ENCODE measurements around the gene KCNA10.

KCNA10 gene

DNA sequence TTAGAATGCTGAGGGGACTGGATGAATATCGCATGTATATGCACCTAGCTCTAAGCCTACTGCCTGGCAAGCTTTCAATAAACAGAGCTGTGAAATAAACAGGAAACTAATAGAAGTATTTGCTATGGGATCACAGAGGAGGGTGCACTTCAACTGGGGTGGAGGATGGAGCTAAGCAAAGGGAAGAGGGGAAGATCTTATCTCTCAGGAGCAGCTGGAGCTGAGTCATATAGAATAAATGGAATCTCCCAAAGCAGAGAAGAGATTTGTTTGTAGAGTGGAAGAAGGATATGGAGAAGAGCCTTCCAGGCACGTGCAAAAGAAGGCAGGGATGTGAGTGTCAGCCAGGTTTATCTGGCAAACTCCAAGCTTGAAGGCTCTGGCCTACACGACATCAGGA lies 17.0 kb upstream of the KCNA10 start:
- no peaks in the 10 kb centered on the region for H3K79me2 ChIP-seq (ENCODE audit: control insufficient read depth, insufficient read depth, low read length, unreplicated experiment)
- H3K4me1 ChIP-seq (ENCODE audit: control insufficient read depth, insufficient read depth, low read length, unreplicated experiment), result no peaks in the 10 kb centered on the region
- peaks cover 98% of the 10 kb centered on the region for H3K27me3 ChIP-seq (ENCODE audit: insufficient read depth, low read length)

DNA sequence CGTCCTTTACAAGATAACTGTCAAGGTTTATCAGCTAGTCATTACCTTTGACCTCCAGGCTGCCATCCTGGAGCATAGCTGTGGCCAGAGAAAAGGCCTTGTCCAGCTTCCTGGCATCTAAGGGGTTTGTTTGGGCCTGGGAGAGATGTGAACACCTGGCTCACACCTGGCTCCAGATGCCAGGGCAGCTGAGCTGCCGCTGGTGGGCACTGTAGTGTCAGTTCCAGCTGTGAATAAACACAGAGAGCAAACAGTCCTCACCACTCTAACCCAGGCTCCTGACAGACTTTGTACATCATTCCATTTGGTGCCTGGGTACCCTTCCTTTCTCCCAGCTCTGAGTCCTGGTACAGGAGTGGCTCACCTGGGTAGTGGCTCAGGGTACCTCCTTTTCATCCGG lies 14.3 kb upstream of the KCNA10 start:
- Histone ChIP-seq H3K27me3 (ENCODE audit: insufficient read depth, low read length) (peaks cover 100% of the 10 kb centered on the region), H3K36me3 (ENCODE audit: insufficient read depth, low read length) (no peaks in the 10 kb centered on the region), H2AFZ (ENCODE audit: low read length, unreplicated experiment) (no peak overlapping the region), H3K27ac (ENCODE audit: low read depth, low read length) (no peak overlapping the region), H3K79me2 (ENCODE audit: control insufficient read depth, insufficient read depth, low read length, unreplicated experiment) (no peaks in the 10 kb centered on the region), H3K4me1 (ENCODE audit: control insufficient read depth, insufficient read depth, low read length, unreplicated experiment) (no peaks in the 10 kb centered on the region), H3K4me3 (ENCODE audit: low read depth, low read length) (no peak overlapping the region)

More for the DNA sequence above, 17.0 kb upstream of the KCNA10 start:
- H3K27ac ChIP-seq (ENCODE audit: low read depth, low read length), result no peak overlapping the region
- H2AFZ ChIP-seq (ENCODE audit: low read length, unreplicated experiment), result no peak overlapping the region
- no peaks in the 10 kb centered on the region for H3K36me3 ChIP-seq (ENCODE audit: insufficient read depth, low read length)
- no peak overlapping the region for H3K4me3 ChIP-seq (ENCODE audit: low read depth, low read length)

DNA sequence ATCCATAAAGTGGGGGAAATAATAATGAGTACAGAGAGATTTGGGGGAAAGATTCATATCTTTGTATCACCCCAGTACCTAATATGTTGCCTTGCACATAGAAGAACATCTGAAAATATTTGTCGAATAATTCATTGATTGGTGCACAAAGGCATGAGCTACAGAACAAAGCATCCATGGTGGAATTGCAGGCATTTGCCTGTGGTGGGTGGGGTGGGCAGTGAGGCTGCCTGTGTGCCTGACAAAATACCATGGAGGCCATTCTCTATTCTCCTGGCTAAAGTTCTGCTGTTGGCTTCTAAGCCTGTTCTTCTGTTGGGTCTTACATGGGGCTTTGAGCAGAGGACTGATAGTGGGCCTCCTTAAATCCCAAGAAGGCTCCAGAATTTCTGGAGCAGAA lies 10.0 kb upstream of the KCNA10 start:
- Histone ChIP-seq H3K4me3 (ENCODE audit: low read depth, low read length) (no peak overlapping the region), H3K27ac (ENCODE audit: low read depth, low read length) (no peak overlapping the region), H3K27me3 (ENCODE audit: insufficient read depth, low read length) (peaks cover 94% of the 10 kb centered on the region), H3K4me1 (ENCODE audit: control insufficient read depth, insufficient read depth, low read length, unreplicated experiment) (peaks cover 5% of the 10 kb centered on the region), H3K36me3 (ENCODE audit: insufficient read depth, low read length) (no peaks in the 10 kb centered on the region), H2AFZ (ENCODE audit: low read length, unreplicated experiment) (no peak overlapping the region), H3K79me2 (ENCODE audit: control insufficient read depth, insufficient read depth, low read length, unreplicated experiment) (no peaks in the 10 kb centered on the region)

DNA sequence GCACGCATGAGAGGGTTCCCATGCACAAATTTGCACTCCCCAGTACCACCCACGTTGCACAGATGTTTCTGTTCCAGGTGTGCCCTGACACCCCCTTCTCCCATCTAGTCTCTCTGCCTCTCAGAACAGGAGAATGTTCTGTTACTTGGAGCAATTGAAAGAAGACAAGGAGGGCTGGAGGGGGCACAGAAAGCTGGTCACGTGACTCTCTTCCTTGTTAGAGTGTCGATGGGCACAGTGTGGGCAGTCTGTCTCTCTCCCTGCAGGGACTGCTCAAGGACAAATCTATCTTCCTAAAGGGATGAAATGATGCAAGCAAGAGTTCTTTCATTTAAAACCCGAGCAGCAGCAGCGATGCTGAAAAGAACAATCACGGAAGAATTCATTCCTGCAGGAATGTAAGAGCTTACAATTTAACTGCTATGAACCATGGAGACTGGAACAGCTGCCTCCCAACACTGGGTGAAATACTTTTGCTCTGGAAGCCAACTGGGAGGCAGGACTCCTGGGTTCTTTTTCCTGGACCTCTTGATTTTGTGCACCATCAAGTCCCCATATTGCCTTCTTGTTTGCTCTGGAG lies 7.3 kb upstream of the KCNA10 start:
- Histone ChIP-seq H3K27ac (ENCODE audit: low read depth, low read length) (no peak overlapping the region), H2AFZ (ENCODE audit: low read length, unreplicated experiment) (no peak overlapping the region), H3K27me3 (ENCODE audit: insufficient read depth, low read length) (peaks cover 88% of the 10 kb centered on the region)

DNA sequence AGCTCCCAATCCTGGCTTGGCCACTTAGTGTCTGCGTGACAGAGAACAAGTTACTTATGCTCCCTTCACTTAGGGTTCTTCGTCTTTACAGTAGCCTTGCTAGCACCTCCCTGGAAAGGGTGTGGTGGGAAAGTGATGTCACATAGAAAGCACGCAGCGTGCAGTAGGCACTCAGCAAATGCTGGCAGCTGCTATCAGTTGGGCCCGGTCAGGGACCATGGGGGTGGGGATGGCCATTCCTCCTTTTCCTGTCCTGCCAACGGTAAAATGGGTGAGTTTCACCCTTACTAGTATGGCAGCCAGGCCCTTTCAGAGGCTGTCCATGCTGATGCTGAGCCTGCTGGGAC lies 6.2 kb upstream of the KCNA10 start:
- Histone ChIP-seq H3K79me2 (ENCODE audit: control insufficient read depth, insufficient read depth, low read length, unreplicated experiment) (no peaks in the 10 kb centered on the region), H3K4me3 (ENCODE audit: low read depth, low read length) (no peak overlapping the region), H3K27ac (ENCODE audit: low read depth, low read length) (no peak overlapping the region), H3K27me3 (ENCODE audit: insufficient read depth, low read length) (peaks cover 88% of the 10 kb centered on the region), H3K4me1 (ENCODE audit: control insufficient read depth, insufficient read depth, low read length, unreplicated experiment) (peaks cover 5% of the 10 kb centered on the region), H3K36me3 (ENCODE audit: insufficient read depth, low read length) (no peaks in the 10 kb centered on the region), H2AFZ (ENCODE audit: low read length, unreplicated experiment) (no peak overlapping the region)

More for the DNA sequence above, 7.3 kb upstream of the KCNA10 start:
- no peak overlapping the region for H3K4me3 ChIP-seq (ENCODE audit: low read depth, low read length)
- no peaks in the 10 kb centered on the region for H3K79me2 ChIP-seq (ENCODE audit: control insufficient read depth, insufficient read depth, low read length, unreplicated experiment)
- no peaks in the 10 kb centered on the region for H3K36me3 ChIP-seq (ENCODE audit: insufficient read depth, low read length)
- H3K4me1 ChIP-seq (ENCODE audit: control insufficient read depth, insufficient read depth, low read length, unreplicated experiment), result peaks cover 5% of the 10 kb centered on the region

DNA sequence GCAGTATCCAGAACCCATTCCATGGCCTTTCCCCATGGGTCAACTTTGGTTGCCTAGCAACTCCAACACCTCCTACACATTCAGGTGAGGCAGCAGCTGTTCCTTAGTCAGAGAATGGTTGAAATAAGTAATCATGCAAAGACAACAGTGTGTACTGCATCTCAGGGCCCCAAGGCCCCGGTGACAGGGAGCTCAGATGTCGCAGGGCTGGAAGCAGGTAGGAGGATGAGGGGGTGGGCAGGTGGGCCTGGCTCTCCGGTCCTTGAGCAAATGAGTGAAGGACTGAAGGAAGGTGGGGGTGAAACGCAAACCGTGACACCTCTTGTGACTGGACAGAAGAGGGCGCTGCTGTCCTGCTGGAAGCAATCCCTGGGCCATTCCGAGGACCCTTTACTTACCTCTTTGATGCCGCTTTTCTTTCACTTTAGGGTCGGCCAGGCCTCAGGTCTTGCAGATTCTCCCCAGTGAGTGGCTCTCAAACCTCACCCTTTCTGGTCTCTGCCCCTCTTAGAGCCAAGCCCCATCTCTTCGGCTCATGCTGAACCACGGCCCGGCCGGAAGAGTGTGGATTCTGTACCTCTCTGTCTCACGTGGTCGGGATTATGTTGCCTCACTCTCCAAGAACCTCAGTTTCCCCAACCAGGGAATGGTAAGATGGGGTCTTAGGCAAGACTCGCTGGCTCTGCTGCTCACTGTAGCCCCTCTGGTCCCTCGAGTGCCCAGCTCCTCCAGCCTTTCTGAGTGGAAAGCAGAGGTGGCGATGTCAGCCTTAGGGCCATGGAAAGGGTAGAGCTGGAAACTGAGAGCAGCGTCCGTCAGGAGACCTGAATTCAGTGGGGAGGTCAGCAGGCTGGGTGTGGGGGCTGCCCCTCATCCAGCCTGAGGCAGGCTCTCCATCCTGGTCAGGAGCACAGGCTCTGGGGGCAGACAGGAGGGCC lies 5.6 kb upstream of the KCNA10 start:
- no peaks in the 10 kb centered on the region for H3K79me2 ChIP-seq (ENCODE audit: control insufficient read depth, insufficient read depth, low read length, unreplicated experiment)
- H3K4me3 ChIP-seq (ENCODE audit: low read depth, low read length), result peak overlapping the region; percentile 59
- H3K36me3 ChIP-seq (ENCODE audit: insufficient read depth, low read length), result no peaks in the 10 kb centered on the region
- H3K27me3 ChIP-seq (ENCODE audit: insufficient read depth, low read length), result peaks cover 87% of the 10 kb centered on the region
- H2AFZ ChIP-seq (ENCODE audit: low read length, unreplicated experiment), result no peak overlapping the region
- peaks cover 5% of the 10 kb centered on the region for H3K4me1 ChIP-seq (ENCODE audit: control insufficient read depth, insufficient read depth, low read length, unreplicated experiment)
- no peak overlapping the region for H3K27ac ChIP-seq (ENCODE audit: low read depth, low read length)

DNA sequence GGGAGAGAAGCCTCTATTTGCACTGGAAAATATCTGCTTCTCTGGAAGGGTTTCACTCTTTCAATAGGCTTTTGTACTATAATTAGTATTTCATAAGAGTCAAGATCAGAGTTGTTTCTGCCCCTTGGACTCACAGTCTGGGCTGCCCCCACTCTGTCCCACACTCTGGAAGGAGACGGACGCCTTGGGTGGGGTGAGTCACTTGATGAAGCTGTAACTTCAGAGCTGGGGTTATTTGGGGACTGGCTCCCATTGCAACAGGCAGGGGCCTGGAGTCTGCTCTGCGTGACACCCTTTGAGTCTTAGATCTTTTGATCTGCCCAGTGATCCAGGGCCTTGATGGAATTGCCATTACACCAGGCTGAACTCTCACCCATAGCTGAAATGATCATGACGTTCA lies 4.0 kb upstream of the KCNA10 start:
- no peak overlapping the region for H2AFZ ChIP-seq (ENCODE audit: low read length, unreplicated experiment)
- H3K27ac ChIP-seq (ENCODE audit: low read depth, low read length), result no peak overlapping the region
- no peaks in the 10 kb centered on the region for H3K36me3 ChIP-seq (ENCODE audit: insufficient read depth, low read length)
- no peak overlapping the region for H3K4me3 ChIP-seq (ENCODE audit: low read depth, low read length)
- H3K27me3 ChIP-seq (ENCODE audit: insufficient read depth, low read length), result peaks cover 87% of the 10 kb centered on the region
- peaks cover 5% of the 10 kb centered on the region for H3K4me1 ChIP-seq (ENCODE audit: control insufficient read depth, insufficient read depth, low read length, unreplicated experiment)
- H3K79me2 ChIP-seq (ENCODE audit: control insufficient read depth, insufficient read depth, low read length, unreplicated experiment), result no peaks in the 10 kb centered on the region

DNA sequence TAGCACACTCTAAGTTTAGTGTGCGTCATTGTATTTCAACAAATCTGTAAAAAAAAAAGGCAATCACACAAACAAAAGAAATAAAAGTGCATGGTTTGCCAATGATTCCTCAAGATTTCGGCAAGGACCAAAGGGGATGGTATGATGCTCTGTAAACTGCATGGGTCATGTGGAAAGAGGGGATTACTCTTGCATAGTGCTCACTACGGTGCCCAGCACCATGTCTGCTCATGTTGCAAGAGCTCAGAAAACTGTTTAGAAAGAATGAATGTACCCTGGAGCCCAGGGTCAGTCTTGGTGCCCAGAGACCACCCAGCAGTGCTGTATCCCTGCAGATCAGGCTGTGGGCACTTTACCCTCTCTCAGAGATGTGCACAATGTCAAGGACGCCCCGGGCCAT lies 3.6 kb upstream of the KCNA10 start:
- Histone ChIP-seq H3K4me3 (ENCODE audit: low read depth, low read length) (no peak overlapping the region), H3K27ac (ENCODE audit: low read depth, low read length) (no peak overlapping the region), H3K4me1 (ENCODE audit: control insufficient read depth, insufficient read depth, low read length, unreplicated experiment) (peaks cover 5% of the 10 kb centered on the region), H3K27me3 (ENCODE audit: insufficient read depth, low read length) (peaks cover 87% of the 10 kb centered on the region), H3K79me2 (ENCODE audit: control insufficient read depth, insufficient read depth, low read length, unreplicated experiment) (no peaks in the 10 kb centered on the region), H2AFZ (ENCODE audit: low read length, unreplicated experiment) (no peak overlapping the region), H3K36me3 (ENCODE audit: insufficient read depth, low read length) (no peaks in the 10 kb centered on the region)

DNA sequence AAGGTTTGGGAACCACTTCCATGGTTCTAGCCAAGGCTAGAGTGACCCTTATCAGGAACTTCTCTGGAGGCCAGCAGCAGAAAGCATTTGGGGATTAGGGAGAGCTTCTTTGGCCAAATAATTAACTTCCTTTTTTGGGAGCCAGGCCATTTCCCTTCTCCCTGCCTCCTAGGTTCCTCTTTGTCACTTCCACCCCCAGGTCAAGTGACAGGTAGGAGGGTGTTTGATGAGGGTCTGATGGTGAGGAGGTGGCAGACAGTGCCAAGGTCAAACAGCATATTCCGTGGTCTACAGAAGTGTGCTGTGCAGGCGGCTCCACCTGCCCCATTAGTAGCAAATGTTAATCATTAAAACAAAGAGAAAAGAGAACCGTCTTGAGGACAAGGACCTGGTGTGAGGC lies 1.9 kb upstream of the KCNA10 start:
- no peak overlapping the region for H3K4me3 ChIP-seq (ENCODE audit: low read depth, low read length)
- no peak overlapping the region for H2AFZ ChIP-seq (ENCODE audit: low read length, unreplicated experiment)
- H3K27ac ChIP-seq (ENCODE audit: low read depth, low read length), result no peak overlapping the region
- H3K27me3 ChIP-seq (ENCODE audit: insufficient read depth, low read length), result peaks cover 83% of the 10 kb centered on the region
- H3K4me1 ChIP-seq (ENCODE audit: control insufficient read depth, insufficient read depth, low read length, unreplicated experiment), result peaks cover 5% of the 10 kb centered on the region
- H3K79me2 ChIP-seq (ENCODE audit: control insufficient read depth, insufficient read depth, low read length, unreplicated experiment), result no peaks in the 10 kb centered on the region
- H3K36me3 ChIP-seq (ENCODE audit: insufficient read depth, low read length), result no peaks in the 10 kb centered on the region

DNA sequence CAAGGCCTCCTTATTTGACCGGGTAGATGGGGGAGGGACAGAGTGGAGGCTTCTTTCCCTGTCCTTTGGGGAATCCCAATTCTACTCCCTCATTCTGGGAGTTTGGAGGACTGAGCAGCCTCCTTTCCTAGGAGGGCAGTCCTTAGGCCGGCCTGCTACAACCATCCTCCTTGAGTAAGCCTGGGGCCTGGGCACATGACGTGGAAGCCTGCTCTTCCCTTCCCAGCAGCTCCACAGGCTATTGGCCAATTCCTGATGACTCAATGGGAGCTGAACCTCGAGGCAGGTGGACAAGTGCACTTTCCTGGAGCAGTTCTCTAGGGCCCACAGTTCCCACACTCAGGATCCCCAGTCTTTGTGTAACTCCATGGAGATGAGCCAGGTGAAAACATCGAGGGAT lies 3.1 kb downstream of the KCNA10 start:
- Histone ChIP-seq H3K4me3 (ENCODE audit: low read depth, low read length) (no peak overlapping the region), H3K27me3 (ENCODE audit: insufficient read depth, low read length) (peaks cover 44% of the 10 kb centered on the region), H3K4me1 (ENCODE audit: control insufficient read depth, insufficient read depth, low read length, unreplicated experiment) (no peaks in the 10 kb centered on the region), H2AFZ (ENCODE audit: low read length, unreplicated experiment) (no peak overlapping the region), H3K79me2 (ENCODE audit: control insufficient read depth, insufficient read depth, low read length, unreplicated experiment) (no peaks in the 10 kb centered on the region), H3K36me3 (ENCODE audit: insufficient read depth, low read length) (no peaks in the 10 kb centered on the region), H3K27ac (ENCODE audit: low read depth, low read length) (no peak overlapping the region)

DNA sequence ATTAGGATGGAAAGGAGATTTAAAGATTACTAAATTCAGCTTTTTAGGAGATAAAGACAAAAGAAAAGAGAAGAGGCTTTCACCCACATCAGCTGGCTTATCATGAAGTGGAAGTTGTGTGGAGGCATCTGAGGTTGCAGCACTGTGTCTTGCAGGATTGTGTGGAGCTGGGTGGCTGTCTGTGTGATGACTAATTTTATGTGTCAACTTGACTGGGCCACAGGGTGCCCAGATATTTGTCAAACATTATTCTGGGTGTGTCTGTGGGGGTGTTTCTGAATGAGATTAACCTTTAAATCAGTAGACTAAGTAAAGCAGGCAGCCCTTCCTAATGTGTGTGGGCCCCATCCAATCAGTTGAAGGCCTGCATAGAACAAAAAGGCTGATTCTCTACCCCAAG lies 3.9 kb downstream of the KCNA10 start:
- Histone ChIP-seq H3K4me1 (ENCODE audit: control insufficient read depth, insufficient read depth, low read length, unreplicated experiment) (no peaks in the 10 kb centered on the region), H3K79me2 (ENCODE audit: control insufficient read depth, insufficient read depth, low read length, unreplicated experiment) (no peaks in the 10 kb centered on the region), H3K27ac (ENCODE audit: low read depth, low read length) (no peak overlapping the region), H2AFZ (ENCODE audit: low read length, unreplicated experiment) (no peak overlapping the region), H3K36me3 (ENCODE audit: insufficient read depth, low read length) (no peaks in the 10 kb centered on the region), H3K4me3 (ENCODE audit: low read depth, low read length) (no peak overlapping the region), H3K27me3 (ENCODE audit: insufficient read depth, low read length) (peaks cover 36% of the 10 kb centered on the region)

Data from ACC112 (cell line).